Measurements from ENCODE around the gene OR10G7. TPM values are rescaled to one million over a fixed set of nuclear protein-coding genes. Genes with fewer than 3 reads are reported as not detected.

Gene OR10G7, protein sequence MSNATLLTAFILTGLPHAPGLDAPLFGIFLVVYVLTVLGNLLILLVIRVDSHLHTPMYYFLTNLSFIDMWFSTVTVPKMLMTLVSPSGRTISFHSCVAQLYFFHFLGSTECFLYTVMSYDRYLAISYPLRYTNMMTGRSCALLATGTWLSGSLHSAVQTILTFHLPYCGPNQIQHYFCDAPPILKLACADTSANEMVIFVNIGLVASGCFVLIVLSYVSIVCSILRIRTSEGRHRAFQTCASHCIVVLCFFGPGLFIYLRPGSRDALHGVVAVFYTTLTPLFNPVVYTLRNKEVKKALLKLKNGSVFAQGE
- not detected for polyA plus RNA-seq

DNA sequence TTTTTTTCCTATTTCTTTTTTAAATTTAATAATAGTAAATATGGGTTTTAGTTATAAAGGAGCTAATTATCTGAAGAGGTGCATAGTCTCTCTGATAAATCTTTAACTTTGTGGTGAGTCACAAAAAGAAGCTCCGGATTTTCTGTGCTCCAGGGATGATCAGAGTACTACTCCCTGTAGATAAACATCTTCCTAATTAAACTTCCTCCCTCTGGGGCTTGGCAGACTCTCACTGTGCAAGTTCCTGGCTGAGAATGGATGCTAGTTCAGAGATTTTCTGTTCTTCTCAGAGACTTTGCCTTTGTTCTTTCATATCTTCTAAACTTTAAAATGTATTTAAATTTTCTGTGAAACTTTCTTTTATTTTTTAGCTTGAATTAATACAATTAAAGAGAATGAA is at the start of gene OR10G7:
Gene OR10G7 (minus strand): TSS at position 72 of the 400 bp plus-strand sequence. CDS start 2,324 bp downstream, outside the sequence.
- H3K27ac ChIP-seq (ENCODE audit: low read depth, low read length): no peak within 1 kb of the TSS
- 8 to 23% (median 10%) methylated on average over 1 of the region's 1 CpG for WGBS, 3 donors

DNA sequence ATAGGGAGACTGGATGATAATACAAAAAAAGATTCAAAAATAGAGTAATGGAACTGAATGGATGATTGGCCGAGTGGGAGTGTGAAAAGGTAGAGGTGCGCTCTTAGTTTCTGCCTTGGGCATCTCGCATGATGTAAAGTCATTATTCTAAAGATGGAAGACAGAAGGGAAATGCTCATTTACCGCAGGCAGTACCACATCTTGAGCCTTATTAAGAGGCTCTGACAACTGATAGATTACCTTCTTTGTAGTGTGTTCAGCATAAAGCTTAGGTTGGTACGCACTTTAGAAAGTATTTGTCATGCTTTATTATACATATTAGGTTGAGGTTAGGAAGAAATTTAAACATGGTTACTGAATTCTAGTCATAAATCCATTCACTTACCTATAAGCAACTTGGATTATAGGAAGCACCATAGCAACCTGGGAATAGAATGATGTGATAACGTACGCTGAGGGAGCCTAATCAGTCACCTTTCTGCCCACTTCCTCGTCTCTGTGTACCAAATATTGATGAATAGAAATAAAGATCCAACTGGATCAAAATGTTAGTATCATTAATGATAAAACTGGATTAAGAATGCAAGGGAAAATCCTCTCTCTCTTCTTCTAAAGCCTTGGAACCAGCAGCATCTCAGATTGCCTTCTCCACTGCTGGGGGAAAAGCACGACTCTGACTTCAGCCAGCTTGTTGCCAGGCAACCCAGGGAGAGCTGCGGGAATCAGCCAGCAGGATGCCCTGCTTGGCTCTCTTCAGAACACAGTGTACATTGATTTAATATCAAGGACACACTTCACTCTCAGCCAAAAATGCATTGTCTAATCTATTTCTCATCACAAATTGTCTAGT is 45.1 kb upstream of the OR10G7 start:
- no peak overlapping the region for H3K27ac ChIP-seq (ENCODE audit: low read depth, low read length)
- 56 to 65% (median 62%) methylated on average over 10 of the region's 10 CpGs for WGBS, 3 donors

DNA sequence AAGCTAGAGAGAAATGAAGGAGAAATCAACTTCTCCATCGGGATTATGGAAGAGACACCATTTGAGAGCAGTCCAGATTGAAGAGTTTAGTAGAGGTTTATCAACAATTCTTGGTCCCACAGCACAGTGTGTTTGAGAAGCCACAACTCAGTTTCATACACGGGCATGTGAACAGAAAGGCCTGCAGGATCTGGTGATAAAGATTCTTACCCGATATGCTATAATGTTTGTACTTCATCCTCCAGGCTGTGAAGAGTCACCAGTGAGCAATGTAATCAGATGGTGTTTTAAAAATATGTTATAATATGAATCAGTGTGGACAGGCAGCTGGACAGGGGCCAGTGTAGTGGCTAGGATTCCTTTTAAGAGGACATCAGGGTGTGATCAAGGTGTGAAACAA is 44.5 kb upstream of the OR10G7 start:
- no peak overlapping the region for H3K27ac ChIP-seq (ENCODE audit: low read depth, low read length)
- 74 to 79% (median 78%) methylated on average over 3 of the region's 3 CpGs for WGBS, 3 donors

DNA sequence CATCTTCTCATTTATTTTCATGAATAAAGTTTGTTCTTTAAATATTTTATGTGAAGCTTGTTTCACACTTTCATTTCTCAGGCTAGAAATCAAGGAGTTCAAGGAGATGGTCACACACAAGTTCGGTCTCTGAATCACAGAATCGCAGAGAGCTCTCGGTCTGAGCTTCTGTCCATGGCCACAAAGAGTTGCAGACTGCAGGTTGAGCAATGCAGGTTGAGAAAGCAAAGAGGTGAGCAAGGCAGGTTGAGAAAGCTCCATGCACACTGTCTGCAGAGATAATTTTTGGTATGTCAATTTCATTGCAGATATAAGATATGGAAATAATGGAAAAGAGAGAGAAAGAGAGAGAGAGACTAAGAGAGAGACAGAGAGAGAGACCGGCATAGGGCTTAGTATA is 41.2 kb upstream of the OR10G7 start:
- 79 to 88% (median 80%) methylated on average over 4 of the region's 4 CpGs for WGBS, 3 donors
- H3K27ac ChIP-seq (ENCODE audit: low read depth, low read length): no peak overlapping the region

DNA sequence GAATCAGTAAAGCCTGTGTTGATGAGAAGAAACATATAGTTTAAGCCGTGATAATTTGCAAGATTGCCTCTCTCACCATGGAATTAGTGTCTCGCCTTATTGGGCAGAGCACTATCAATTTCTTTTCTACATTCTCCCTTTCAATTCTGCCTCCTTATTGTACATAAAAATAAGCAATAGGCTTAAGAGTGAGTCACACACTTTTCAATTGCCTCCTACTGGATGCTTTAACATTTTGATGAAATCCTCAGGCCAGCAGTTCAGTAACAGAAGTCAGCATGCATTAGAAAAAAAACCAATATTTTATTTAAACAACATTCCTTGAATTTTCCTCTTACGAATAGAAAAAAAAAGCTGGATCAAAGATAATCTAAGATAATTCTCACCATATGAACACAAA is 40.4 kb upstream of the OR10G7 start:
- WGBS, 3 donors: 74 to 84% (median 80%) methylated on average over 3 of the region's 3 CpGs

DNA sequence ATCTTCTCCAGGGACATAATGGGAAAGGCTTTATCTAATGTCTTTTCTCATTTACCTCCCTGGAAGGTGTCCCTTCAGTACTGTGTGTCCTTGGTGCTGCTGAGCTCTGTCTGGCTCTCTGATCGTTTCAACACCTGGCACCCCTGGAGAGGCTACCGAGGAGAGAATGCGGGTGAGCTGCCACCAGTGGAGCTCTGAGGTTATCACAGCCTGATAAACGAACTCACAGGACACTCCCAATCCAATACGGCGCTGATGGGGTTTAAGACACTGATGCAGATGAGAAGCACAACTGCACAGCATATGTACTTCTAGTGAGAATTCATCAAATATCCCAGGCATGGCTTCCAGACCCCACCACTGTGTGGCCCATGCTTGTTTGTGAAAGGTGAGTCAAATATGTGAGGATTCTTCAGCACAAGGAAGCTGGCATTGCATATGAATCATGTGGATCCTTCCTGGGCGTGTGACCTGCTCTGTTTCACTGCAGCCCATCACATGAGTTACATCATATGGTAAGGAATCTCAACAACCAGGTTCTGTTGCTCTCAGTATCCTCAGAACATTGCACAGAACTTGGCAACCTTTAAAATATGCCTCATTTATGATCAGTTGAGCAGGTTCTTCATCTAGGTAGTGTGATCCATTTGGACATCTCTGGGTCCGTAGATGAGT is 39.3 kb upstream of the OR10G7 start:
- no peak overlapping the region for H3K27ac ChIP-seq (ENCODE audit: low read depth, low read length)
- WGBS, 3 donors: 76 to 82% (median 76%) methylated on average over 8 of the region's 8 CpGs

More for the DNA sequence above, 40.4 kb upstream of the OR10G7 start:
- no peak overlapping the region for H3K27ac ChIP-seq (ENCODE audit: low read depth, low read length)

DNA sequence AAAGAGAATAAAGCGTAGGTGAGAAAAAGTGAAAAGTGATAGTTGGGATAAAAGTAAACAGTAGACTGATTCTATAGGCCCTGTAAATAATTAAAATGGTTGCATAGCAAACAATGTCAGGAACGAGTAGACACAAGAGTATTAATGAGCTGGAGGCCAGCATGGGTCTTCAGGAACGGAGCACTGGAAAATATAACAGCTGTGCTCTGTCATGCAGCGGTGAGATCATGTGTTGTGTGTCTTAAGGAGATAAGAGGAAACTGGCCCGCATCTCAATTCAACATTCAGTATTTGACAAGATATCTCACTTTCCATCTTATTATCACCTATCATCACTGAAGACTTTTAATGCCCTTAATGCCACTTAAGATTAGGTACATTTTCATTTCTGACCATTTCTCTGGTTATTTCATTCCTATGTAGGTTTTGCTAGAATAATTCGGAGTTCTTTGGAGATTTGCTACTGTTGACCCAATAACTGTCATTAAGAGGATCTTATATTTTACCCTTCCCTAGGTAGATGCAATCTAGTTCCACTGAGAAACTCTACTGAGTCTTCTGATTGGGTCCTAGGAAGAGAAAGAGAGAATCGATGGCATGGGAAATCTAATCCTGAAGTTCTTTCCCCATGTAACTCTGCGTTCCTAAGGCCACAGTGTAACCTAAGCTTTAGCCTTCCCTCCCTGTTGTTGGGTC is 38.7 kb upstream of the OR10G7 start:
- H3K27ac ChIP-seq (ENCODE audit: low read depth, low read length): no peak overlapping the region
- WGBS, 3 donors: 53 to 65% (median 62%) methylated on average over 8 of the region's 8 CpGs

DNA sequence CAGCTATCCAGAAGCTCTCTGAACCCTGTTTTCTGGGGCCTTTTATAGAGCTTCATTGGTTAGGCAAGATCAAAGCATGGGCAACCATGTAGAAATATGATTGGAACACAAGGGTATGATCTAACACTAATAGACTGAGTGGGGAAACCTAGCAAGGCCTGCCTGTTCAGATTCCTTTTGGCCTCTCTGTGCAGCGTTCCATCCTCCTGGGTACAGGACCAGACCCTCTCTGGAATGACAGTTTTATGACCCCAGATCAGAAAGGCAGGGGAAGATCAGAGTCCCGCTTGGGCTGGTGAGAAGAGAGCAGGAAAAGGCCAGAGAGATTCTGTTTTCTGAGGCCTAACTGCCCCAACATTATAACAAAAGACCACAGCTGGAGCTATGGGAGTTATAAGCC is 37.5 kb upstream of the OR10G7 start:
- no peak overlapping the region for H3K27ac ChIP-seq (ENCODE audit: low read depth, low read length)
- WGBS, 3 donors: 75 to 95% (median 91%) methylated on average over 2 of the region's 2 CpGs

DNA sequence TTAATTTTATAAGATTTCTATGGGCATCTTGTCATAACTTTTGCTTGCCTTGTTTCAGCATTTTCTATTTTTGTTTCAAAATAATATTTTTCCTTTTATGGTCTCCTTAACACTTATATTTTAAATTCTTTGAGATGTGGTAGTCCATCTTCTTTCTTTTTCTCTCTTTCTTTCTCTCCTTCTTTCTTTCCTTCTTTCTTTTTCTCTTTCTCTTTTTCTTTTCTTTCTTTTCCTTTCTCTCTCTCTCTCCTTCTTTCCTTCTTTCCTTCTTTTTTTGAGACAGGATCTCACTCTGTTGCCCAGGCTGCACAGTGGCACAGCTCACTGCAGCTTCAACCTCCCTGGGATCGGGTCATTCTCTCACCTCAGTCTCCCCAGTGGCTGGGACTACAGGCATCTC is 36.1 kb upstream of the OR10G7 start:
- 23 to 95% (median 93%) methylated on average over 1 of the region's 1 CpG for WGBS, 3 donors
- no peak overlapping the region for H3K27ac ChIP-seq (ENCODE audit: low read depth, low read length)

DNA sequence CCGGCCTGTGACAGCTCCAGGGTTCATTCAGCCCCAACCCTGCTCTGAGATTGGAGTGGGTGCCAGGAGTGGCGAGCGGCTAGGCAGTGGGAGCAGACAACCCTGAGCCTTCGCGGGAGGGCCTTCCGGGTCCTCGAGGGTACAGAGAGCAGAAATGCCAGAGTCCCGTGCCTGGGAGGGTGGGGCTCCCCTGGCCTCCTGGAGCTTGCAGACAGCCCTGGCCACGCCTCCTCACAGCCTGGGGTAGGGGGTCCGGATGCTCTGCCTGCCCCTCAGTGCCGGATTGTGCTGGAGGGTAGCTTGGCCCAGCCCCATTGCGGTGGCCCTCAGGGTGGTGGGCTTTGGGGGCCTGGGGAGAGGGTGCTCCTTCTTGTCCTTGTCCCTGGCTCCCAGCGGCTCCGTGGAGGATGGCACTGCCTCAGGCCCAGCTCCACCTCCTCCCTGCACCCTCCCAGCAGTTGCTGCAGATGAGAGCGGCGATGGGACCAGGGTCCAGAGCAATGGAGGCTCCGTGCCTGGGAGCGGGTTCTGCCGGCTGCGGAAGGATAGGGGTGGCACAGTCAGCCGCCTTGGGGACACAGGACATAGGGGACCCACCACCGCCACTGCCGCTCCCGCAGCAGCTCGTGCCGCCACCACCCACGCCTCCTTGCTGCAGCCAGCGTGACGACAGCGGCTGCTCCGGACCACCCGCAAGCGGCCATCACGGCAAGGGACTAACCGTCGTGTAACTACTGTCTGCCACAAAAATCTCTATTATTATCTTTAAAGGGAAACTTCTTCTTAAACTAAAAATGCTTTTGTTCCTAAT is 34.9 kb upstream of the OR10G7 start:
- H3K27ac ChIP-seq (ENCODE audit: low read depth, low read length): no peak overlapping the region
- 7 to 19% (median 10%) methylated on average over 36 of the region's 36 CpGs for WGBS, 3 donors

DNA sequence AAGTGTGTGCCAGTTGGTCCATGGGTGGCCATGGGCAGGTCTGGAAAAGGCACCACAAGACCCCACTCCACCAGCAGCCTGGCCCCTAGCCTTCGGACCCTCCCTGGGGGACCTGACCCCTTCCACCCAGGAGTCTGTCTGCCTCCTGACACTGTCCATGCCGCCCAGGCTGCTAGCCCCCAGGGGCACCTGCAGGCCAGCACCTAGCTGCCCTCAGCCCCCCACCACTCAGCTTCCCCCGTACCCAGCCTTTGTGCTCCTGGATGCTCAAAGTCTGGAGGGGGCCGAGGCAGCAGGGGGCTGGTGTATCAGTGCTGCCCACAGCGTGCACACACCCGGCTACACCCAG is 34.3 kb upstream of the OR10G7 start:
- H3K27ac ChIP-seq (ENCODE audit: low read depth, low read length): no peak overlapping the region

DNA sequence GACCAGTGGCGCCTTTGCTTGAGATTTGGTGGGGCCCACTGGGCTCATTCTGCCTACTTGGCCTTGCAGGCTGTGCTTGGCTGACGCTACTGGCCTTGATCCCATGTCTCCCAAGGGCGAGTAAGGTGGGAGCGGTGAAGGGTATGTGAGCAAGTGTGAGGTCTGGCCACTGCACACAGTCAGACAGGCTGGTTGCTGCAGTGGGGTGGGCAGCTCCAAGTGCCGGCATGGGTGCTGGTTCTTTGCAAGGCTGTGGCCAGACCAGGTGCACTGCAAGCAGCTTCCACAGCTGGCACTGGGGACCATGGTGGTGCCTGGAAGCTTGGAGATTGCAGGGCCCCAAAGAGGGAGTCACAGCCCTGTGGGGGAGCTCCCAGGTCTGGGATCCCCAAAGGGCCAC is 33.4 kb upstream of the OR10G7 start:
- WGBS, 3 donors: 92 to 93% (median 93%) methylated on average over 5 of the region's 5 CpGs
- H3K27ac ChIP-seq (ENCODE audit: low read depth, low read length): no peak overlapping the region

More for the DNA sequence above, 34.3 kb upstream of the OR10G7 start:
- WGBS, 3 donors: 77 to 82% (median 79%) methylated on average over 6 of the region's 6 CpGs

DNA sequence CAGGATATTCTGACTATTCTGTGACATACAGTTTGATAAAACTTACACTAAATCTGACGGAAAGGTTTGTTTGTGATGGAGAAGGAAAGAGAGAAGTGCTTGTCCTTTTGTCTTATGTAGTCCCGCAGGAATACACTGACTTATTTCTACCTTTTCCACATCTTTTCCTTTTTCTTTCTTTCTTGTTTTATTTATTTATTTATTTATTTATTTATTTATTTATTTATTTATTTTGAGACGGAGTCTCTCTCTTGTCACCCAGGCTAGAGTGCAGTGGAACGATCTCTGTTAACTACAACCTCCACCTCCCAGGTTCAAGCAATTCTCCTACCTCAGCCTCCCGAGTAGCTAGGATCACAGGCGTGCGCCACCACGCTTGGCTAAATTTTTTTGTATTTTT is 31.0 kb upstream of the OR10G7 start:
- H3K27ac ChIP-seq (ENCODE audit: low read depth, low read length): no peak overlapping the region

DNA sequence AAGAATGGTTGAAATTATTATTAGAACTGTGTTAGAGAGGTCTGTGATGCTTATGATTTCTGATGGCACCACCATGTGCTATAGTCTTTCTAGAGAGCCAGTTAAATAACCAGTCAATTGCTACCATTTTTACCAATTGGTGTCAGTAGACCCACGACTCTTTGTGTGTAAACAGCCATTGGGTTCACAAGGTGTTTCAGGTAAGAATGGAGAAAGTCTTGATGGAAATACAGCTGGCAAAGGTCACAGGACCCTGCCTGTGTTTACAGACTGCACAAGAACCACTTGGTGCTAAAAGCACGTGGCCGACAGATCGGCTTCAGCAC is 30.5 kb upstream of the OR10G7 start:
- H3K27ac ChIP-seq (ENCODE audit: low read depth, low read length): no peak overlapping the region
- WGBS, 3 donors: 43 to 62% (median 54%) methylated on average over 4 of the region's 4 CpGs

More for the DNA sequence above, 31.0 kb upstream of the OR10G7 start:
- WGBS, 3 donors: 84 to 92% (median 87%) methylated on average over 8 of the region's 8 CpGs

DNA sequence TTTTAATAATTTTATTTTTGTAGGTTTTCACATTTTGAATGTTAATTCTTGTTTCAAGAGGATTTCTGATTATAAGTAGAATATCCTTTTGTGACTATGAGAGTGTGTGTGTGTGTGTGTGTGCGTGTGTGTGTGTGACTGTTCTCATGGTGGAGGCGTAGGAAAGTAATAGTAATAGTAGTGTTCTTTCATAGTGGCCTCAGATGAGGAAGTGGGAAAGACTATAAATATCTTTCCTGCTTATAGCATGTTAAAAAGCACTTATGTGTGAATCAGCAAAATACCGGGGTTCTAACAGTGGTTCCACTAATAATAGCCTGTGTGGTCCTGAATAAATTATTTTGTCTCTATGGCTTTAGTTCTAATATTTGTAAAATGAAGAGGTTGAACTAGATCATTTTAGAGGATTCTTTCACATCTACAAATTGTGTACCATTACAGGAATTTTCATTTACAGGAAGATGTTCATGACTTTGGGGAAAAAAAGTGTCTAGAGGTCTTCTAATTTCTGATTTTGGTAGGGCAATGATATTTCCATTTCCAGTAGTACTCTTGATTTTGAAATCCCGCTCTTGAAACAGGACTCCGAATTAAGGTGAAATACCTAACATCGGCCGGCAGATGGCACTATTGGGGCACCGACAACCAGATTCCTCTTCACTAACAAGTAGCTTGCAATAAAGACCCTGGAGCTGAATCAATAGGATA is 29.9 kb upstream of the OR10G7 start:
- WGBS, 3 donors: 2 to 10% (median 6%) methylated on average over 8 of the region's 8 CpGs
- H3K27ac ChIP-seq (ENCODE audit: low read depth, low read length): no peak overlapping the region

DNA sequence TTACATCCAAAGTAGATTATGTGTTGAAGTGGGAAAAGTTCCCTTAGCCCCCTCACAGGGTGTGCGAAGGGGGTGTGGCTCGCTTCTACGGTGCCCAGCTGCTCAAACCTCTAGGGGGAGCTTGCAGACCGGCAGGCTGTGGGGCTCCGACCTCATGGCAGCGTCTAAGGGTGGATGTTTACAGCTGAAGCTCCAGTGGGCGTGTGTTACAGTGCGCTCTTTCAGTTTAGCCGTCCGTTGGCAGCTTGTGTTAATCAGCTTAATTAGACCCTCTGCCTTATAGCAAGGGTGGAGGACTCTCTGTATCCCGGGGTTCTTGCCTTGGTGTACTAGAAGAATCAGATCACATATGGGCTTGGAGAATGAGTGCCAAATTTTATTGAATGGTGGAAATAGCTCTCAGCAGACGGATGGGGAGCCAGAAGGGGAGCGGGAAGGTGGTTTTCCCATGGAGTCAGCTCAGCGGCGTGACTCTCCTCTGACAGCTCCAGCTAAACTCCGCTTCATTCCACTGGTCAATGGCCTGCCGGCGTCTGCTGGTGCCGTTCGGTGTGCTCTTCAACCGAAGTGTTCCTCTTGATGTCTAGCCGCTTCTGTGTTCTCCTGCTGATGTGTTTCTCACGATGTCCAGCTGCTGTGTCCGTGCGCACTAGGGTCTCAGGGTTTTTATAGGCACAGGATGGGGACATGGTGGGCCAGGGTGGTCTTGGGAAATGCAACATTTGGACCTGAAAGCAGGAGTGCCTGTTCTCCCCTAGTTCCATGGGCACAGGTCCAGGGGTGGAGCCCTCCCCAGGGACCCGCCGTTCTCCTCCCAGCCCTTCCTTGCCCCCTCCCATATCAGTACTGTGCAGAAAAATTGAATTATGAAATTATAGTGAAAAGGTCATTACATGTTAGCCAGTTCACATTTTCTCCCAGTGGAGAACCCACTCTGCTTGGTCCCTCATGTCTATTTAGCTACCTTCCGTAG is 28.6 kb upstream of the OR10G7 start:
- 32 to 42% (median 37%) methylated on average over 28 of the region's 28 CpGs for WGBS, 3 donors
- H3K27ac ChIP-seq (ENCODE audit: low read depth, low read length): no peak overlapping the region
